PC-9 (cell line): ENCODE data around the gene ABCF3. TPM values are rescaled to one million over a fixed set of nuclear protein-coding genes. Genes with fewer than 3 reads are reported as not detected.

Experiments used
- BruUV-seq: library from RNA; stranded (reverse); fragments of 400-500 nt; replicated peaks from 2 replicates; lab custom pipeline; 2021; lab: Mats Ljungman, UMichigan
- CTCF ChIA-PET: fragments of 300-600 bp; sonication (Branson Sonifier 250); formaldehyde crosslinking; loops from one replicate; lab custom pipeline; 2022; ENCODE audit warnings: antibody characterized with exemption; lab: Charles Lee
- POLR2A ChIA-PET: fragments of 300-600 bp; sonication (Branson Sonifier 250); formaldehyde crosslinking; loops from one replicate; lab custom pipeline; 2022; ENCODE audit warnings: antibody characterized with exemption; ENCODE audit not compliant: unreplicated experiment; lab: Charles Lee
- DNase-seq, 2 experiments: peaks; one replicate each; pipeline versions ENCODE4 v3.0.0 to v3.0.0-alpha.2; 2015 to 2022; ENCODE audit warnings: mixed read lengths in 1 of 2
- H2AFZ ChIP-seq: fragments of 200-600 bp; sonication (generic); 2 replicates; pipeline ENCODE4 v1.8.1; 2017; ENCODE audit warnings: antibody characterized with exemption
- H3F3A ChIP-seq: fragments of 200-600 bp; sonication (generic); 2 replicates; pipeline ENCODE4 v1.8.1; 2017; ENCODE audit warnings: antibody characterized with exemption, mild to moderate bottlenecking, low read depth; ENCODE audit not compliant: insufficient read depth
- H3K27ac ChIP-seq: fragments of 200-600 bp; sonication (generic); 2 replicates; pipeline ENCODE4 v1.6.1; 2016; ENCODE audit warnings: mixed run types
- H3K27me3 ChIP-seq: fragments of 200-600 bp; sonication (generic); 2 replicates; pipeline ENCODE4 v1.6.1; 2016; ENCODE audit warnings: low read depth, mixed run types; ENCODE audit not compliant: insufficient read depth
- H3K36me3 ChIP-seq: fragments of 200-600 bp; sonication (generic); 2 replicates; pipeline ENCODE4 v1.6.1; 2016; ENCODE audit warnings: low read depth, mixed run types
- H3K4me1 ChIP-seq: fragments of 200-600 bp; sonication (generic); replicated peaks from 2 replicates; pipeline ENCODE4 v1.6.1; 2016; ENCODE audit warnings: mixed run types; ENCODE audit not compliant: insufficient read depth
- H3K4me2 ChIP-seq: fragments of 200-600 bp; sonication (generic); 2 replicates; pipeline ENCODE4 v1.6.1; 2017; ENCODE audit warnings: mixed run types
- H3K4me3 ChIP-seq: fragments of 200-600 bp; sonication (generic); 2 replicates; pipeline ENCODE4 v1.6.1; 2016; ENCODE audit warnings: mixed run types
- H3K79me2 ChIP-seq: fragments of 200-600 bp; sonication (generic); 2 replicates; pipeline ENCODE4 v1.6.1; 2017; ENCODE audit warnings: low read depth, mixed run types
- H3K9me2 ChIP-seq: fragments of 200-600 bp; sonication (generic); 2 replicates; pipeline ENCODE4 v1.8.1; 2017; ENCODE audit warnings: mild to moderate bottlenecking; ENCODE audit not compliant: insufficient read depth
- H3K9me3 ChIP-seq: fragments of 200-600 bp; sonication (generic); 2 replicates; pipeline ENCODE4 v1.8.1; 2016; ENCODE audit warnings: low read depth; ENCODE audit not compliant: insufficient read depth
- H4K20me1 ChIP-seq: fragments of 200-600 bp; sonication (generic); 2 replicates; pipeline ENCODE4 v1.8.1; 2017; ENCODE audit not compliant: insufficient read depth
- CTCF ChIP-seq: fragments of 200-600 bp; sonication (generic); conservative IDR thresholded peaks from 2 replicates; pipeline ENCODE4 v1.6.1; 2017; ENCODE audit warnings: mixed run types, antibody characterized with exemption, mild to moderate bottlenecking, moderate library complexity
- EZH2 ChIP-seq: fragments of 200-600 bp; sonication (generic); IDR thresholded peaks from 2 replicates; pipeline ENCODE4 v1.8.0; 2017; ENCODE audit warnings: antibody characterized with exemption, low read depth
- intact Hi-C: fragments of 100-400 bp; cut with micrococcal nuclease; formaldehyde crosslinking; loops from one replicate; pipeline ENCODE4 v1.10.0; 2022; ENCODE audit not compliant: unreplicated experiment
- total RNA-seq: library from RNA; stranded (reverse); gene quantifications from 2 replicates; pipeline ENCODE4 v1.2.3, GENCODE V29; 2021

ABCF3 gene
- total RNA-seq, 1 experiment from 2014 or later, result 98.8 TPM

GRCh38 chr3:184178521-184179138 lies 7.4 kb upstream of the ABCF3 start:
- no peak overlapping the region for H3K4me3 ChIP-seq
- no peaks in the 10 kb centered on the region for H3K9me2 ChIP-seq
- DNase-seq, result no peak
- H3K4me2 ChIP-seq, result no peak overlapping the region
- H2AFZ ChIP-seq, result no peak overlapping the region
- H3K4me1 ChIP-seq, result peaks cover 20% of the 10 kb centered on the region
- no peaks in the 10 kb centered on the region; the same call in 1 of the 2 replicates for H4K20me1 ChIP-seq
- peaks cover 63% of the 10 kb centered on the region for H3K36me3 ChIP-seq
- H3K27ac ChIP-seq, result no peak overlapping the region
- no peaks in the 10 kb centered on the region for H3K9me3 ChIP-seq
- TF ChIP-seq CTCF (no peak), EZH2 (no peak)
- no TSS peak for BruUV-seq
- H3F3A ChIP-seq, result peaks cover 29% of the 10 kb centered on the region; the same call in 1 of the 2 replicates
- no peaks in the 10 kb centered on the region for H3K27me3 ChIP-seq
- peaks cover 42% of the 10 kb centered on the region for H3K79me2 ChIP-seq
- CTCF ChIA-PET, result interaction anchor here (0.5 kb wide), 1 partner anchor 283 kb away, joined by 10 read pairs; no protein-coding TSS in a partner anchor
- intact Hi-C loops, result loop anchor here (5.0 kb wide), 1 partner anchor 184 kb away; the partner anchor contains the start of genes CLCN2 and POLR2H
- POLR2A ChIA-PET, result no interaction called here

GRCh38 chr3:184180165-184180564 lies 5.8 kb upstream of the ABCF3 start:
- no peak overlapping the region for H3K4me3 ChIP-seq
- no peaks in the 10 kb centered on the region for H3K9me3 ChIP-seq
- H3K9me2 ChIP-seq, result no peaks in the 10 kb centered on the region
- no peak for TF ChIP-seq EZH2
- TF ChIP-seq CTCF, result no peak
- intact Hi-C loops, result no loop called here
- H3K79me2 ChIP-seq, result peaks cover 38% of the 10 kb centered on the region
- H3K4me2 ChIP-seq, result no peak overlapping the region
- no TSS peak for BruUV-seq
- no peaks in the 10 kb centered on the region; the same call in 1 of the 2 replicates for H4K20me1 ChIP-seq
- ChIA-PET CTCF (no interaction called here), POLR2A (interaction anchor here (0.9 kb wide), 1 partner anchor 11 kb away, joined by 3 read pairs; no protein-coding TSS in a partner anchor)
- DNase-seq, result no peak
- no peak overlapping the region for H3K27ac ChIP-seq
- H3F3A ChIP-seq, result peaks cover 36% of the 10 kb centered on the region
- H3K4me1 ChIP-seq, result peaks cover 23% of the 10 kb centered on the region
- no peaks in the 10 kb centered on the region for H3K27me3 ChIP-seq
- peaks cover 63% of the 10 kb centered on the region for H3K36me3 ChIP-seq
- no peak overlapping the region for H2AFZ ChIP-seq

- peaks cover 31% of the 10 kb centered on the region for H3F3A ChIP-seq
- DNase-seq, result no peak
- H3K9me2 ChIP-seq, result no peaks in the 10 kb centered on the region
- TF ChIP-seq CTCF (no peak), EZH2 (no peak)
- H2AFZ ChIP-seq, result no peak overlapping the region
- no peak overlapping the region for H3K4me3 ChIP-seq
- H3K9me3 ChIP-seq, result no peaks in the 10 kb centered on the region
- H3K36me3 ChIP-seq, result peaks cover 63% of the 10 kb centered on the region
- ChIA-PET POLR2A (interaction anchor here (0.6 kb wide), 1 partner anchor 56 kb away, joined by 6 read pairs; no protein-coding TSS in a partner anchor), CTCF (no interaction called here)
- no peaks in the 10 kb centered on the region for H3K27me3 ChIP-seq
- BruUV-seq, result no TSS peak
- H3K4me2 ChIP-seq, result no peak overlapping the region
- intact Hi-C loops, result no loop called here
- no peak overlapping the region for H3K27ac ChIP-seq
- peaks cover under 1% of the 10 kb centered on the region; the same call in 1 of the 2 replicates for H4K20me1 ChIP-seq
- peaks cover 15% of the 10 kb centered on the region for H3K4me1 ChIP-seq
- H3K79me2 ChIP-seq, result peaks cover 29% of the 10 kb centered on the region
Measured at GRCh38 chr3:184181596-184181995, 4.4 kb upstream of the ABCF3 start.
